ENCODE measurements around the gene PRKG1. TPM values are rescaled to one million over a fixed set of nuclear protein-coding genes. Genes with fewer than 3 reads are reported as not detected.

The PRKG1 gene
- total RNA-seq, 5 donors from 2014 or later (not counting 1 experiment from before 2014, with no cell fraction given) = 0.03 to 0.26 (median 0.19) TPM; not detected in 1

DNA sequence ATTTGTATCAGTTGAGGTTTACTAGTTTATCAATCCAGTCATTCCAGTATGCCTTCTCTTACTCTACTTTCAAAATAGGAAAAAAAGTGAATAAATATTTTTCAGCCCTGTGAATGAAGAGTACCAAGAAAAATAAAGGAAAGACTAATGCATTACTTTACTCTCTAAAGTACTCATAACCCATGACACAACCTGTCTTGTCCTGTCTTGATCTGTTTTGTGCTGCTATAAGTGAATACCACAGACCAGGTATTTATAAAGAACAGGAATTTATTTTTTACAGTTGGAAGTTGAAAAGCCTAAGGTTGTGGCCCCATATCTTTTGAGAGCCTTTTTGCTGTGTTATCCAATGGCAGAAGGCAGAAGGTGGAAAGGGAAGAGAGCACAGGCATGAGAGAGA is 1045.2 kb downstream of the PRKG1 start:
- Mint-ChIP-seq H3K27me3 (no peaks in the 10 kb centered on the region), H3K4me3 (no peak overlapping the region), H3K4me1 (no peaks in the 10 kb centered on the region), H3K27ac (no peak overlapping the region), H3K36me3 (no peaks in the 10 kb centered on the region), H3K9me3 (peaks cover 0 to 3% (median 0%) of the 10 kb centered on the region in 3 donors)
- POLR2A ChIA-PET = no interaction called here
- no peak overlapping the region for H3K27ac ChIP-seq (ENCODE audit: low read length)
- no peak for ATAC-seq (replicated peaks in 1 of 4)
- no peak overlapping the region for H3K4me3 ChIP-seq (ENCODE audit: control insufficient read depth in 1 of 2, extremely low read depth in 1 of 2, low read length in 1 of 2)
- CTCF ChIA-PET = no interaction called here
- DNase-seq = no peak
- no peaks in the 10 kb centered on the region for H3K27me3 ChIP-seq (replicated peaks in 1 of 2; ENCODE audit: control insufficient read depth in 2 of 2, extremely low read depth in 1 of 2, insufficient read depth in 2 of 2, low read length in 1 of 2)
- no peaks in the 10 kb centered on the region for H3K36me3 ChIP-seq (ENCODE audit: control insufficient read depth in 2 of 2, extremely low read depth in 1 of 2, insufficient read depth in 1 of 2, low read length in 1 of 2)
- H3K4me1 ChIP-seq (ENCODE audit: control insufficient read depth in 1 of 2, extremely low read depth in 1 of 2, insufficient read depth in 2 of 2, low read length in 2 of 2) = no peaks in the 10 kb centered on the region
- H3K9me3 ChIP-seq = no peaks in the 10 kb centered on the region

DNA sequence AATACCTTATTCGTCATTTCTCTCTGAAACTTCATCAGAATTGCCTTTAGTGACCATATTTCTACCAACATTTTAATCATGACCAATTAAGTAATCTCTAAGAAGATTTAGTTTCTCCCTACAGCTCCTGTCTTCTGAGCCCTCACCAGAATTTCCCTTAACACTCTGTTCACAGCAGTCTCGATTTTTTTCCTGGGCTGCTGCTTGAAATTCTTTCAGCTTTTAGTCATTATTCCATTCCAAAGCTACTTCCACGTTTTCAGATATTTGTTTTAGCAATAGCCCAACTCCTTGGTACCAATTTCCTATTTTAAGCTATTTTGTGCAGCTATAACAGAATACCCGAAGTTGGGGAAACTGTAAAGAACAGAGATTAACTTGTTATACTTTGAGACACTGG is 1047.4 kb downstream of the PRKG1 start:
- no peak overlapping the region for H3K27ac ChIP-seq (ENCODE audit: low read length)
- no peaks in the 10 kb centered on the region for H3K36me3 ChIP-seq (ENCODE audit: control insufficient read depth in 2 of 2, extremely low read depth in 1 of 2, insufficient read depth in 1 of 2, low read length in 1 of 2)
- no peaks in the 10 kb centered on the region for H3K4me1 ChIP-seq (ENCODE audit: control insufficient read depth in 1 of 2, extremely low read depth in 1 of 2, insufficient read depth in 2 of 2, low read length in 2 of 2)
- H3K4me3 ChIP-seq (ENCODE audit: control insufficient read depth in 1 of 2, extremely low read depth in 1 of 2, low read length in 1 of 2) = no peak overlapping the region
- no peaks in the 10 kb centered on the region for H3K36me3 Mint-ChIP-seq
- H3K27me3 Mint-ChIP-seq = no peaks in the 10 kb centered on the region
- ChIA-PET CTCF (no interaction called here), POLR2A (no interaction called here)
- WGBS (ENCODE audit: insufficient coverage) = 75% methylated on average over 2 of the region's 4 CpGs
- H3K27me3 ChIP-seq (replicated peaks in 1 of 2; ENCODE audit: control insufficient read depth in 2 of 2, extremely low read depth in 1 of 2, insufficient read depth in 2 of 2, low read length in 1 of 2) = no peaks in the 10 kb centered on the region
- H3K4me3 Mint-ChIP-seq = no peak overlapping the region
- ATAC-seq (replicated peaks in 1 of 4) (no peak), DNase-seq (no peak)
- H3K27ac Mint-ChIP-seq = no peak overlapping the region
- no peaks in the 10 kb centered on the region for H3K9me3 ChIP-seq
- peaks cover 0 to 3% (median 0%) of the 10 kb centered on the region in 3 donors for H3K9me3 Mint-ChIP-seq
- no peaks in the 10 kb centered on the region for H3K4me1 Mint-ChIP-seq

DNA sequence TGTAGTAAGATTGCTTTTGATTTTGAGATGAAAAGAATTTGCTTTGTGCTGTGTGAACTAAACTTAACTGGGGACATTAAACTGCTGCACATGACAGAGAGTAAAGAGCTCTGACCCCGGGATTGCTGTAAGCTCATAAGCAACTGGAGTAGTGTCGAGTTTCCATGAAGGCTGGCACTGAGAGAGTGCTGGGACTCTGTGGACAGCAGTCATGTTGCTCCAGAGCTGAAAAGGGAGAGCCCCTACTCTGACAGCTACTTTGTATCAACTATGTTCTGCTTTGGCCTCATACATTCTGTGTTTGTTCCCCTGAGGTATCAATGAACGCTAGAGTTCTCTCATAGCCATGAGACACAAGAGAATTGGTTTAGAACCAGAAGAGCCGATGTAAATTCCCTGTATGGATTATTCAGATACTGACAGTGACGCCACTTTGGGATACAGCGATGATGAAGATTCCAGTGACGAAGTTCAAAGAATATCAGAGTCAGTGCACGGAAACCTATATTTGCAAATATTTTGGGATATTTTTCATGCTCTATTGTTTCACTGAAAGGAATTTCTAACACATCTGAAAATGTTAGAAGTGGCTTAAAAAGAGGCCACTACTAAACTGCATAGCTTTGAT is 1053.9 kb downstream of the PRKG1 start:
- Mint-ChIP-seq H3K36me3 (no peaks in the 10 kb centered on the region), H3K9me3 (peaks cover 0 to 8% (median 0%) of the 10 kb centered on the region in 3 donors), H3K4me1 (no peaks in the 10 kb centered on the region), H3K27ac (no peak overlapping the region), H3K27me3 (no peaks in the 10 kb centered on the region), H3K4me3 (no peak overlapping the region)
- POLR2A ChIA-PET = no interaction called here
- no peak for DNase-seq
- Histone ChIP-seq H3K36me3 (ENCODE audit: control insufficient read depth in 2 of 2, extremely low read depth in 1 of 2, insufficient read depth in 1 of 2, low read length in 1 of 2) (no peaks in the 10 kb centered on the region), H3K4me3 (ENCODE audit: control insufficient read depth in 1 of 2, extremely low read depth in 1 of 2, low read length in 1 of 2) (no peak overlapping the region), H3K27ac (ENCODE audit: low read length) (no peak overlapping the region), H3K9me3 (no peaks in the 10 kb centered on the region), H3K4me1 (ENCODE audit: control insufficient read depth in 1 of 2, extremely low read depth in 1 of 2, insufficient read depth in 2 of 2, low read length in 2 of 2) (no peaks in the 10 kb centered on the region), H3K27me3 (replicated peaks in 1 of 2; ENCODE audit: control insufficient read depth in 2 of 2, extremely low read depth in 1 of 2, insufficient read depth in 2 of 2, low read length in 1 of 2) (no peaks in the 10 kb centered on the region)
- ATAC-seq (replicated peaks in 1 of 4) = no peak
- 74% methylated on average over 5 of the region's 8 CpGs for WGBS (ENCODE audit: insufficient coverage)
- CTCF ChIA-PET = no interaction called here

GRCh38 chr10:52129410-52130178 is 1055.3 kb downstream of the PRKG1 start:
- ChIA-PET CTCF (interaction anchor here in 1 of 2 donors (0.6 kb wide), 1 partner anchor 26 kb away, joined by 3 read pairs; no protein-coding TSS in a partner anchor), POLR2A (no interaction called here)
- H3K27ac Mint-ChIP-seq = no peak overlapping the region
- DNase-seq = no peak
- no peaks in the 10 kb centered on the region for H3K27me3 Mint-ChIP-seq
- H3K4me1 Mint-ChIP-seq = no peaks in the 10 kb centered on the region
- Histone ChIP-seq H3K4me3 (ENCODE audit: control insufficient read depth in 1 of 2, extremely low read depth in 1 of 2, low read length in 1 of 2) (no peak overlapping the region), H3K27ac (ENCODE audit: low read length) (no peak overlapping the region), H3K4me1 (ENCODE audit: control insufficient read depth in 1 of 2, extremely low read depth in 1 of 2, insufficient read depth in 2 of 2, low read length in 2 of 2) (no peaks in the 10 kb centered on the region), H3K27me3 (replicated peaks in 1 of 2; ENCODE audit: control insufficient read depth in 2 of 2, extremely low read depth in 1 of 2, insufficient read depth in 2 of 2, low read length in 1 of 2) (no peaks in the 10 kb centered on the region), H3K9me3 (no peaks in the 10 kb centered on the region), H3K36me3 (ENCODE audit: control insufficient read depth in 2 of 2, extremely low read depth in 1 of 2, insufficient read depth in 1 of 2, low read length in 1 of 2) (no peaks in the 10 kb centered on the region)
- H3K9me3 Mint-ChIP-seq = peaks cover 0 to 8% (median 0%) of the 10 kb centered on the region in 3 donors
- no peak for ATAC-seq (replicated peaks in 1 of 4)
- WGBS (ENCODE audit: insufficient coverage) = no CpG with 5 or more reads among the region's 3 CpGs
- no peak overlapping the region for H3K4me3 Mint-ChIP-seq
- H3K36me3 Mint-ChIP-seq = no peaks in the 10 kb centered on the region

GRCh38 chr10:52135101-52135500 is 1060.8 kb downstream of the PRKG1 start:
- Mint-ChIP-seq H3K4me1 (no peaks in the 10 kb centered on the region), H3K9me3 (no peaks in the 10 kb centered on the region), H3K4me3 (no peak overlapping the region), H3K27me3 (no peaks in the 10 kb centered on the region), H3K27ac (no peak overlapping the region), H3K36me3 (no peaks in the 10 kb centered on the region)
- Histone ChIP-seq H3K4me1 (ENCODE audit: control insufficient read depth in 1 of 2, extremely low read depth in 1 of 2, insufficient read depth in 2 of 2, low read length in 2 of 2) (no peaks in the 10 kb centered on the region), H3K9me3 (no peaks in the 10 kb centered on the region), H3K27me3 (replicated peaks in 1 of 2; ENCODE audit: control insufficient read depth in 2 of 2, extremely low read depth in 1 of 2, insufficient read depth in 2 of 2, low read length in 1 of 2) (no peaks in the 10 kb centered on the region), H3K4me3 (ENCODE audit: control insufficient read depth in 1 of 2, extremely low read depth in 1 of 2, low read length in 1 of 2) (no peak overlapping the region), H3K27ac (ENCODE audit: low read length) (no peak overlapping the region), H3K36me3 (ENCODE audit: control insufficient read depth in 2 of 2, extremely low read depth in 1 of 2, insufficient read depth in 1 of 2, low read length in 1 of 2) (no peaks in the 10 kb centered on the region)
- ATAC-seq (replicated peaks in 1 of 4) = no peak
- ChIA-PET POLR2A (no interaction called here), CTCF (no interaction called here)
- no peak for DNase-seq
- WGBS (ENCODE audit: insufficient coverage) = 89% methylated on average over 1 of the region's 2 CpGs

DNA sequence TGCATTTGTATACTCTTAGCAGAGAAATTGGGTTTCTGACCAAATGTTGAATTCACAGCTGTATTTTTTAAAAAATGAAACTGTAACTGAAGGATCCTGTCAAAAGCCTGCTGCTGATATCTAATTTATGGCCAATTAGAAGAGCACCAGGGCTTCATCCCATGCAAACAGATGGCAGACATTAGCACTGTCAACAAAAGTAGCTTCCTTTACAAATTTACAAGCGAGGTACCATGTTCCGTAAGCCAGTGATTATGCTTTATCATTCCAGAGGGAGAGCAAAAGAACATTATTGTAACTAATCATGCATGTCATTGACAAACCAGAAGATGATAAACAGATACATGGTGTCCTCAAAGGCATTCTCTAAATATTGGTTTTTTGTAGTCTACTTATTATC is 1062.6 kb downstream of the PRKG1 start:
- no peak for ATAC-seq (replicated peaks in 1 of 4)

More for the DNA sequence above, 1062.6 kb downstream of the PRKG1 start:
- Histone ChIP-seq H3K36me3 (ENCODE audit: control insufficient read depth in 2 of 2, extremely low read depth in 1 of 2, insufficient read depth in 1 of 2, low read length in 1 of 2) (no peaks in the 10 kb centered on the region), H3K9me3 (no peaks in the 10 kb centered on the region), H3K27ac (ENCODE audit: low read length) (no peak overlapping the region), H3K4me1 (ENCODE audit: control insufficient read depth in 1 of 2, extremely low read depth in 1 of 2, insufficient read depth in 2 of 2, low read length in 2 of 2) (no peaks in the 10 kb centered on the region), H3K4me3 (ENCODE audit: control insufficient read depth in 1 of 2, extremely low read depth in 1 of 2, low read length in 1 of 2) (no peak overlapping the region), H3K27me3 (replicated peaks in 1 of 2; ENCODE audit: control insufficient read depth in 2 of 2, extremely low read depth in 1 of 2, insufficient read depth in 2 of 2, low read length in 1 of 2) (no peaks in the 10 kb centered on the region)
- Mint-ChIP-seq H3K27ac (no peak overlapping the region), H3K27me3 (no peaks in the 10 kb centered on the region), H3K4me1 (no peaks in the 10 kb centered on the region), H3K4me3 (no peak overlapping the region), H3K36me3 (no peaks in the 10 kb centered on the region), H3K9me3 (no peaks in the 10 kb centered on the region)
- WGBS (ENCODE audit: insufficient coverage) = no CpG with 5 or more reads among the region's 2 CpGs
- ChIA-PET POLR2A (no interaction called here), CTCF (no interaction called here)
- no peak for DNase-seq
